Lung (tissue), 12 donors: Measurements from ENCODE around the gene CMIP. TPM values are rescaled to one million over a fixed set of nuclear protein-coding genes. Genes with fewer than 3 reads are reported as not detected.

Experiments used
- ATAC-seq: fragments of 200-7000 bp; cut with Tn5 transposase; one replicate; pipeline ENCODE4 v1.9.1; 2020; ENCODE audit warnings: moderate number of reproducible peaks; ENCODE audit not compliant: insufficient read depth, low FRiP score
- DNase-seq, 3 donors: peaks; one replicate each; pipeline ENCODE4 v3.0.0-alpha.2; 2013 to 2017
- H3K27ac ChIP-seq, 2 donors: one replicate each; pipeline ENCODE4 v1.5.1; 2013; ENCODE audit warnings: mild to moderate bottlenecking in 2 of 2, moderate library complexity in 2 of 2, control low read depth in 1 of 2, inconsistent platforms in 1 of 2, low read depth in 1 of 2, low read length in 1 of 2
- H3K27me3 ChIP-seq, 3 donors: one replicate each; pipeline ENCODE4 v1.5.1; 2013; ENCODE audit warnings: low read length in 2 of 3; ENCODE audit not compliant: control insufficient read depth in 3 of 3, insufficient read depth in 3 of 3
- H3K36me3 ChIP-seq, 4 donors: one replicate each; pipeline ENCODE4 v1.5.1; 2013; ENCODE audit warnings: low read length in 4 of 4, mild to moderate bottlenecking in 1 of 4, moderate library complexity in 1 of 4; ENCODE audit not compliant: control insufficient read depth in 4 of 4, insufficient read depth in 4 of 4
- H3K4me1 ChIP-seq, 5 donors: one replicate each; pipeline ENCODE4 v1.5.1; 2013; ENCODE audit warnings: low read length in 5 of 5, mild to moderate bottlenecking in 2 of 5, moderate library complexity in 1 of 5; ENCODE audit not compliant: control insufficient read depth in 5 of 5, insufficient read depth in 5 of 5
- H3K4me3 ChIP-seq: one replicate; pipeline ENCODE4 v1.5.1; 2013; ENCODE audit warnings: mild to moderate bottlenecking, control low read depth, moderate library complexity
- H3K9ac ChIP-seq, 2 donors: one replicate each; pipeline ENCODE4 v1.5.1; 2013; ENCODE audit warnings: low read length in 2 of 2, control low read depth in 1 of 2; ENCODE audit not compliant: insufficient read depth in 1 of 2
- H3K9me3 ChIP-seq, 4 donors: one replicate each; pipeline ENCODE4 v1.5.1; 2013; ENCODE audit warnings: low read length in 3 of 4, mild to moderate bottlenecking in 1 of 4, moderate library complexity in 1 of 4; ENCODE audit not compliant: control insufficient read depth in 4 of 4, insufficient read depth in 3 of 4
- CTCF ChIP-seq: IDR thresholded peaks from 2 replicates; pipeline ENCODE4 v1.5.1; 2012; ENCODE audit warnings: mild to moderate bottlenecking; ENCODE audit errors: control extremely low read depth, extremely low read depth
- WGBS, 2 donors: extraction: QIAGEN DNeasy Blood & Tissue Kit; methylation state at CpG; one replicate each; pipeline ENCODE4 v1.1.7; 2013; 5-methylcytosine and 5-hydroxymethylcytosine counted together
- polyA plus RNA-seq, 2 donors: library from polyadenylated mRNA; stranded (reverse); fragments of 200-250 nt; gene quantifications; one replicate each; pipeline ENCODE4 v1.2.1, GENCODE V29; 2013
- total RNA-seq, 2 donors: library from RNA; depleted of rRNA in 1 of 2; stranded (reverse); fragments of >200 nt in 1 of 2; gene quantifications; one replicate each; pipeline ENCODE4 v1.2.1, GENCODE V29; 2014 to 2021
- donor health status: control.
- donor health status: control.
- donor health status: Bipolar disorder and iron deficiency.
- donor health status: healthy.
- donor health status: DM: yes; HTN: yes; CAD: no.

CMIP gene
- total and polyA plus RNA-seq, 4 donors = 11.8 to 80.5 (median 48.6) TPM

- no peak for ATAC-seq
- H3K36me3 ChIP-seq = peaks cover 0 to 5% (median 1%) of the 10 kb centered on the region in 4 donors
- 68 to 82% methylated on average over 13 of the region's 13 CpGs for WGBS, 2 donors
- TF ChIP-seq CTCF = no peak
- H3K4me3 ChIP-seq = no peak overlapping the region
- no peaks in the 10 kb centered on the region for H3K9me3 ChIP-seq
- no peaks in the 10 kb centered on the region for H3K27me3 ChIP-seq
- no peak overlapping the region for H3K9ac ChIP-seq
- H3K4me1 ChIP-seq = peaks cover 0 to 23% (median 9%) of the 10 kb centered on the region in 5 donors
- H3K27ac ChIP-seq = no peak overlapping the region
- DNase-seq = peak in 2 of 3 donors; percentile 44 to 57
Measured at GRCh38 chr16:81638286-81638945, 193.8 kb downstream of the CMIP start.

- no peak overlapping the region for H3K9ac ChIP-seq
- H3K9me3 ChIP-seq = no peaks in the 10 kb centered on the region
- no peak for TF ChIP-seq CTCF
- 83% methylated on average over 8 of the region's 8 CpGs for WGBS, 2 donors
- peaks cover 0 to 18% (median 4%) of the 10 kb centered on the region in 5 donors for H3K4me1 ChIP-seq
- DNase-seq (no peak), ATAC-seq (no peak)
- no peak overlapping the region for H3K4me3 ChIP-seq
- no peaks in the 10 kb centered on the region for H3K27me3 ChIP-seq
- peaks cover 0 to 5% (median 1%) of the 10 kb centered on the region in 4 donors for H3K36me3 ChIP-seq
- no peak overlapping the region for H3K27ac ChIP-seq
Measured at GRCh38 chr16:81639348-81639747, 194.7 kb downstream of the CMIP start.

DNA sequence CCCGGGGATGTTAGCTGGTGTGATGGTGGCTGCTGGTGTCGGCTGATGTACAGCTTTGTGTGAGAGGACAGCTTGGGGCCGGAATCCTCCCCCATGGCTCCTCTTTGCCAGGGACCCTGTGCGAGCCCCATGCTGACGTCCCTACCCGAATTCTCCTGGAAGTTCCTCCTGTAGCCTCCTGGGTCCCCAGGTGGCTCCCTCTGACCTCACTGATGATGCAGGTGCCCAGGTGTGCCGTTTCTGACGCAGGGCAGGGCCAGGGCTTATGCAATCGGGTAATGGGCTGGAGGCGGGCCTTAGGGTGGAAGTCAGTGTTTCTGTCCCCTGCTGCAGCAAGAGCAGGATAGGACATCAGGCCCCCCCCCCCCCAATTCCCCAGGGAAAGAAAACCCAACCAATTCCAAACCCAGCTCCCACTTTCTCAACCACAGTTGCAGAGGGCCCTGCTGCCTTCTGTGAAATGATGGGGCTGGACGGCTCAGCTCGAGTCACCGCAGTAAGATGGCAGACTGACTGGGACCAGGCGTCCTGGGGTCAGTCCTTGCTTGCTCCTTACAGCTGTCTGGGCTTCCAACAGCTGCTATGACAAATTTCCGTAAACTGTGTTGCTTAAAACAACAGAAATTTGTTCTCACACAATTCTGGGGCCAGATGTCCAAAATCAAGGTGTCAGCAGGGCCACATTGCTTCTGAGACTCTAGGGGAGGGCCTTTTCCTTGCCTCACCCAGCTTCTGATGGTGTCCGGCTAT lies 195.5 kb downstream of the CMIP start:
- ATAC-seq = no peak
- H3K9ac ChIP-seq = no peak overlapping the region
- H3K9me3 ChIP-seq = no peaks in the 10 kb centered on the region
- no peaks in the 10 kb centered on the region for H3K27me3 ChIP-seq
- WGBS, 2 donors = 72 to 92% methylated on average over 15 to 16 of the region's 16 CpGs
- no peak overlapping the region for H3K27ac ChIP-seq
- peaks cover 0 to 17% (median 5%) of the 10 kb centered on the region in 5 donors for H3K4me1 ChIP-seq
- no peak for DNase-seq
- TF ChIP-seq CTCF = no peak
- peaks cover 0 to 5% (median 1%) of the 10 kb centered on the region in 4 donors for H3K36me3 ChIP-seq
- no peak overlapping the region for H3K4me3 ChIP-seq
